MCF 10A (cell line): ENCODE measurements around the gene ZACN. TPM values are rescaled to one million over a fixed set of nuclear protein-coding genes. Genes with fewer than 3 reads are reported as not detected.

Experiments
- BruUV-seq: library from RNA; stranded (reverse); fragments of 400-500 nt; replicated peaks from 2 replicates; lab custom pipeline; 2021; lab: Mats Ljungman, UMichigan
- CTCF ChIA-PET: fragments of 300-600 bp; sonication (Branson Sonifier 250); formaldehyde crosslinking; extraction: SDS; loops from one replicate; lab custom pipeline; 2021; ENCODE audit warnings: antibody characterized with exemption, inconsistent platforms; lab: Yijun Ruan, JAX
- POLR2A ChIA-PET: fragments of 300-600, 350-650 bp; sonication (Branson Sonifier 250); formaldehyde crosslinking; extraction: SDS; loops from one replicate; lab custom pipeline; 2020; ENCODE audit warnings: antibody characterized with exemption, inconsistent platforms; lab: Yijun Ruan, JAX
- DNase-seq: peaks from one replicate; pipeline ENCODE4 v3.0.0-alpha.2; 2018; ENCODE audit not compliant: unreplicated experiment
- H3K27ac Mint-ChIP-seq: one replicate; pipeline ENCODE4 v1.8.0; 2022; ENCODE audit warnings: mild to moderate bottlenecking, low read depth, mixed read lengths; ENCODE audit not compliant: unreplicated experiment
- H3K27me3 Mint-ChIP-seq: one replicate; pipeline ENCODE4 v1.8.0; 2022; ENCODE audit warnings: mixed read lengths; ENCODE audit not compliant: insufficient read depth, unreplicated experiment
- H3K36me3 Mint-ChIP-seq: one replicate; pipeline ENCODE4 v1.8.0; 2022; ENCODE audit warnings: mild to moderate bottlenecking, moderate library complexity, mixed read lengths; ENCODE audit not compliant: insufficient read depth, unreplicated experiment
- H3K4me1 Mint-ChIP-seq: one replicate; pipeline ENCODE4 v1.8.0; 2022; ENCODE audit warnings: mixed read lengths; ENCODE audit not compliant: insufficient read depth, unreplicated experiment
- H3K4me3 Mint-ChIP-seq: one replicate; pipeline ENCODE4 v1.8.0; 2022; ENCODE audit warnings: mild to moderate bottlenecking, moderate library complexity, mixed read lengths; ENCODE audit not compliant: unreplicated experiment
- H3K9me3 Mint-ChIP-seq: one replicate; pipeline ENCODE4 v1.8.0; 2022; ENCODE audit warnings: mixed read lengths; ENCODE audit not compliant: unreplicated experiment
- CTCF ChIP-seq: fragments of 200-600 bp; IDR thresholded peaks from one replicate; pipeline ENCODE4 v1.8.0; 2022; ENCODE audit warnings: antibody characterized with exemption, mild to moderate bottlenecking; ENCODE audit not compliant: unreplicated experiment
- intact Hi-C: fragments of 100-400 bp; cut with micrococcal nuclease; formaldehyde crosslinking; loops from 2 replicates; pipeline ENCODE4 v1.14.1; 2022
- total RNA-seq: library from RNA; stranded (reverse); gene quantifications from 2 replicates; pipeline ENCODE4 v1.2.3, GENCODE V29; 2022

ZACN gene
- total RNA-seq, 1 experiment from 2014 or later = not detected

DNA sequence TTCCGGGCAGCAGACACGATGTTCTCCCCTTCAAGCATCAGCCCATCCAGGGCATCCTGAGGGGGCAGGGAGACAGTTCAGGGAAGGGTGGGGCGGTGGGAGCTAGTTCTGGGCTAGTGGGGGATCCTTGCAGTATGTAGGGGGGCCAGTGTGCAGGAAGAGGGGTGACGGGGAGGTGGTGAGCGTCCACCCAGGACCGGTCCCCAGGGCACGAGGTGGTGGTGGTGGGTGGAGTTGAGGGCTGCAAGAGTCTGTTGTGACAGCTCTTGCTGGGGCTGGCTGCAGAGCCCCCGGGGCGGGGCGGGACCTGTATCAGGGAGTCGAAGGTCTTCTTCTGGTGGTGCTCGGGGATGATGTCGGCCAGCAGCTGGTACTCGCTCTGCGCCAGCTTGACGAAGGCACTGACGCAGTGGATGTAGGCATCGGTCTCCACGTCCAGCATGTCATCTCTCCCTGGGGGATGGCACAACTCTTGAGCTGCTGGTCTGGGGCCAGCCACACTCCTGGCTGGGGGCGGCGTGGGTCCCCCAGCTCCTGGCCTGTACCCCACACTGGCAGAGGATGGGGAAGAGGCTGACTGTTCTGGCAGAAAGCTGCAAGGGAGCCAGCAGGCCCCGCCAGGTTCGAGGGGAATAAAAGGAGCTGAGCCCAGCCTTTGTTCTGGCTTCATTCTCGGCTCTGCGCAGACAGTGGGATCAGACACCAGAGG is 10.0 kb downstream of the ZACN start:
- TF ChIP-seq CTCF = no peak
- CTCF ChIA-PET = no interaction called here
- intact Hi-C loops = no loop called here
- Mint-ChIP-seq H3K9me3 (no peaks in the 10 kb centered on the region), H3K36me3 (peaks cover 36% of the 10 kb centered on the region), H3K4me1 (no peaks in the 10 kb centered on the region), H3K4me3 (no peak overlapping the region), H3K27ac (no peak overlapping the region), H3K27me3 (no peaks in the 10 kb centered on the region)
- POLR2A ChIA-PET = interaction anchor here (0.8 kb wide), 1 partner anchor 10 kb away, joined by 3 read pairs; the partner anchor contains the start of gene ZACN
- DNase-seq = no peak
- BruUV-seq = no TSS peak

GRCh38 chr17:76089680-76090516 is 10.9 kb downstream of the ZACN start:
- no peak for DNase-seq
- POLR2A ChIA-PET = interaction anchor here (0.8 kb wide), 1 partner anchor 11 kb away, joined by 3 read pairs; the partner anchor contains the start of gene ZACN
- H3K9me3 Mint-ChIP-seq = no peaks in the 10 kb centered on the region
- CTCF ChIA-PET = no interaction called here
- H3K27me3 Mint-ChIP-seq = no peaks in the 10 kb centered on the region
- intact Hi-C loops = no loop called here
- peaks cover 39% of the 10 kb centered on the region for H3K36me3 Mint-ChIP-seq
- no peak overlapping the region for H3K27ac Mint-ChIP-seq
- H3K4me3 Mint-ChIP-seq = no peak overlapping the region
- TF ChIP-seq CTCF = no peak
- BruUV-seq = no TSS peak
- H3K4me1 Mint-ChIP-seq = no peaks in the 10 kb centered on the region

DNA sequence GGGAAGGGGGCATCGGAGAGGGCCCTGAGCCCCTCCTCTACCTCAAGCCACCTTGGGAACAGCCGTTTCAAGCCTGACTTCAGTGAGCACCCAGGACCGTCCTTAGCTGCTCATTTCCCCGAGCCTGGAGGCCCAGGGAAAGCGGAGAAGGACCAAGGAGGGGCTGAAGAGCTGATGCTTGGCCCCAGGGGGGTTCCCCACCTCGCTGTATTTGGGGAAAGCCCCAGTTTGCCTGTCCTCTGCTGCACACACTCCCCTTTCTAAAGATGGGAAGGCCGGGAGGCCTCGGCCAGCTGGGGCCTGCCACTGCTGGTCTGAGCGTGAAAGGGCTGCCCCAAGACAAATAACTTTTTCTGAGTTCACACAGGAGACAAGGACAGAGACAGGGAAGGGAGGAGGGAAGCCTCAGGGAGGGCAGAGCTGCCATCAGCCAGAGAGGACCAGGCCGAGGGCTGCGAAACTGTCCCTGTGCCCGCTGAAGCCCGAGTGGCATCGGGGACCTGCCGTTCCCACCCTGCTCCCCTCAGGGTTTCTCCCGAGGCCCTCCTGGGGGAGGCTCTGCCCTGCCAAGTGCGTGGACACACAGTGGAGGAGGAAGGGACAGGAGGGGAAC is 11.6 kb downstream of the ZACN start:
- no peaks in the 10 kb centered on the region for H3K9me3 Mint-ChIP-seq
- no peaks in the 10 kb centered on the region for H3K4me1 Mint-ChIP-seq
- no peaks in the 10 kb centered on the region for H3K27me3 Mint-ChIP-seq
- intact Hi-C loops = no loop called here
- peaks cover 34% of the 10 kb centered on the region for H3K36me3 Mint-ChIP-seq
- CTCF ChIA-PET = no interaction called here
- BruUV-seq = no TSS peak
- TF ChIP-seq CTCF = no peak
- no peak for DNase-seq
- POLR2A ChIA-PET = interaction anchor here (0.7 kb wide), 1 partner anchor 9 kb away, joined by 3 read pairs; no protein-coding TSS in a partner anchor
- no peak overlapping the region for H3K4me3 Mint-ChIP-seq
- H3K27ac Mint-ChIP-seq = no peak overlapping the region
